PC-9 (cell line): ENCODE data around the gene HOXB3. TPM values are rescaled to one million over a fixed set of nuclear protein-coding genes. Genes with fewer than 3 reads are reported as not detected.

Experiments used
- BruUV-seq: library from RNA; stranded (reverse); fragments of 400-500 nt; replicated peaks from 2 replicates; lab custom pipeline; 2021; lab: Mats Ljungman, UMichigan
- CTCF ChIA-PET: fragments of 300-600 bp; sonication (Branson Sonifier 250); formaldehyde crosslinking; loops from one replicate; lab custom pipeline; 2022; ENCODE audit warnings: antibody characterized with exemption; lab: Charles Lee
- POLR2A ChIA-PET: fragments of 300-600 bp; sonication (Branson Sonifier 250); formaldehyde crosslinking; loops from one replicate; lab custom pipeline; 2022; ENCODE audit warnings: antibody characterized with exemption; ENCODE audit not compliant: unreplicated experiment; lab: Charles Lee
- DNase-seq, 2 experiments: peaks; one replicate each; pipeline versions ENCODE4 v3.0.0 to v3.0.0-alpha.2; 2015 to 2022; ENCODE audit warnings: mixed read lengths in 1 of 2
- H2AFZ ChIP-seq: fragments of 200-600 bp; sonication (generic); 2 replicates; pipeline ENCODE4 v1.8.1; 2017; ENCODE audit warnings: antibody characterized with exemption
- H3F3A ChIP-seq: fragments of 200-600 bp; sonication (generic); 2 replicates; pipeline ENCODE4 v1.8.1; 2017; ENCODE audit warnings: antibody characterized with exemption, mild to moderate bottlenecking, low read depth; ENCODE audit not compliant: insufficient read depth
- H3K27ac ChIP-seq: fragments of 200-600 bp; sonication (generic); 2 replicates; pipeline ENCODE4 v1.6.1; 2016; ENCODE audit warnings: mixed run types
- H3K27me3 ChIP-seq: fragments of 200-600 bp; sonication (generic); 2 replicates; pipeline ENCODE4 v1.6.1; 2016; ENCODE audit warnings: low read depth, mixed run types; ENCODE audit not compliant: insufficient read depth
- H3K36me3 ChIP-seq: fragments of 200-600 bp; sonication (generic); 2 replicates; pipeline ENCODE4 v1.6.1; 2016; ENCODE audit warnings: low read depth, mixed run types
- H3K4me1 ChIP-seq: fragments of 200-600 bp; sonication (generic); replicated peaks from 2 replicates; pipeline ENCODE4 v1.6.1; 2016; ENCODE audit warnings: mixed run types; ENCODE audit not compliant: insufficient read depth
- H3K4me2 ChIP-seq: fragments of 200-600 bp; sonication (generic); 2 replicates; pipeline ENCODE4 v1.6.1; 2017; ENCODE audit warnings: mixed run types
- H3K4me3 ChIP-seq: fragments of 200-600 bp; sonication (generic); 2 replicates; pipeline ENCODE4 v1.6.1; 2016; ENCODE audit warnings: mixed run types
- H3K79me2 ChIP-seq: fragments of 200-600 bp; sonication (generic); 2 replicates; pipeline ENCODE4 v1.6.1; 2017; ENCODE audit warnings: low read depth, mixed run types
- H3K9me2 ChIP-seq: fragments of 200-600 bp; sonication (generic); 2 replicates; pipeline ENCODE4 v1.8.1; 2017; ENCODE audit warnings: mild to moderate bottlenecking; ENCODE audit not compliant: insufficient read depth
- H3K9me3 ChIP-seq: fragments of 200-600 bp; sonication (generic); 2 replicates; pipeline ENCODE4 v1.8.1; 2016; ENCODE audit warnings: low read depth; ENCODE audit not compliant: insufficient read depth
- H4K20me1 ChIP-seq: fragments of 200-600 bp; sonication (generic); 2 replicates; pipeline ENCODE4 v1.8.1; 2017; ENCODE audit not compliant: insufficient read depth
- EZH2 ChIP-seq: fragments of 200-600 bp; sonication (generic); IDR thresholded peaks from 2 replicates; pipeline ENCODE4 v1.8.0; 2017; ENCODE audit warnings: antibody characterized with exemption, low read depth
- intact Hi-C: fragments of 100-400 bp; cut with micrococcal nuclease; formaldehyde crosslinking; loops from one replicate; pipeline ENCODE4 v1.10.0; 2022; ENCODE audit not compliant: unreplicated experiment
- total RNA-seq: library from RNA; stranded (reverse); gene quantifications from 2 replicates; pipeline ENCODE4 v1.2.3, GENCODE V29; 2021
- TF ChIP-seq, protein P1 (sequence below): fragments of 200-600 bp; sonication (generic); conservative IDR thresholded peaks from 2 replicates; pipeline ENCODE4 v1.6.1; 2017; ENCODE audit warnings: mixed run types, antibody characterized with exemption, mild to moderate bottlenecking, moderate library complexity

The HOXB3 gene
- total RNA-seq, 1 experiment from 2014 or later: 19.1 TPM

DNA sequence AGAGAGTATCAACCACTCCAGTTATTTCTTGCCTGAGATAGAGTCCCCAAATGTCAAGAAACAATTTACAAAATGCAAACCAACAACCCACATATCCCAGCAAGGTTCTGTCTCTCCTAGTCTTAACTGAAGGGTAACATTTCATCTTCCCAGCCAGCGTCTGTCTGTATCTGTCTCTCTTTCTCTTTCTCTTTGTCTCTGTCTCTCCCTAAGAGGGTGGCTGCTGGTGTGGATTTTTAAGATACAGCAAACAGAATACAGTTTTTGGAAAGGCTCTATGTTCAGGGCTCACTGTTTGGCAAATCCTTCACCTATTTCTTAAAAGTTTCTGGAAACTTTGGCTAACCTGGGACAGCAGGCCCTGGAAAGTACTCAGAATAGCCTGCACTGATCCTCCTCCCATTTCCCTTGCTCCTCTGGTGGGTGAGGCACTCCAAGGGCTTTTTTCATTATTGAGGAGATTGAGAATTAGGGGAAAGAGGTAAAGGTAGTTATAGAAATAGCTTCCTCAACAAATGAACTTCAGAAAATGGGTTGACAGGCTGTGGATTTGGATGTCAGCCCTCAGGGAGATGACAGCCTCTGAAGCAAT lies 18.1 kb downstream of the HOXB3 start:
- Histone ChIP-seq H3K27ac (no peak overlapping the region), H2AFZ (no peak overlapping the region), H3K9me2 (no peaks in the 10 kb centered on the region), H4K20me1 (no peaks in the 10 kb centered on the region), H3K4me2 (no peak overlapping the region), H3F3A (no peaks in the 10 kb centered on the region), H3K27me3 (no peaks in the 10 kb centered on the region), H3K4me1 (0 out of 2 replicates have a peak, but pooled peaks cover 6% of the 10 kb centered on the region), H3K4me3 (no peak overlapping the region), H3K9me3 (no peaks in the 10 kb centered on the region), H3K79me2 (no peaks in the 10 kb centered on the region), H3K36me3 (no peaks in the 10 kb centered on the region)
- CTCF ChIA-PET: interaction anchor here (0.6 kb wide), 1 partner anchor 362 kb away, joined by 6 read pairs; no protein-coding TSS in a partner anchor
- no TSS peak for BruUV-seq
- DNase-seq: no peak
- intact Hi-C loops: no loop called here
- POLR2A ChIA-PET: no interaction called here
- TF ChIP-seq EZH2: no peak
- TF ChIP-seq, protein P1, sequence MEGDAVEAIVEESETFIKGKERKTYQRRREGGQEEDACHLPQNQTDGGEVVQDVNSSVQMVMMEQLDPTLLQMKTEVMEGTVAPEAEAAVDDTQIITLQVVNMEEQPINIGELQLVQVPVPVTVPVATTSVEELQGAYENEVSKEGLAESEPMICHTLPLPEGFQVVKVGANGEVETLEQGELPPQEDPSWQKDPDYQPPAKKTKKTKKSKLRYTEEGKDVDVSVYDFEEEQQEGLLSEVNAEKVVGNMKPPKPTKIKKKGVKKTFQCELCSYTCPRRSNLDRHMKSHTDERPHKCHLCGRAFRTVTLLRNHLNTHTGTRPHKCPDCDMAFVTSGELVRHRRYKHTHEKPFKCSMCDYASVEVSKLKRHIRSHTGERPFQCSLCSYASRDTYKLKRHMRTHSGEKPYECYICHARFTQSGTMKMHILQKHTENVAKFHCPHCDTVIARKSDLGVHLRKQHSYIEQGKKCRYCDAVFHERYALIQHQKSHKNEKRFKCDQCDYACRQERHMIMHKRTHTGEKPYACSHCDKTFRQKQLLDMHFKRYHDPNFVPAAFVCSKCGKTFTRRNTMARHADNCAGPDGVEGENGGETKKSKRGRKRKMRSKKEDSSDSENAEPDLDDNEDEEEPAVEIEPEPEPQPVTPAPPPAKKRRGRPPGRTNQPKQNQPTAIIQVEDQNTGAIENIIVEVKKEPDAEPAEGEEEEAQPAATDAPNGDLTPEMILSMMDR: no peak

DNA sequence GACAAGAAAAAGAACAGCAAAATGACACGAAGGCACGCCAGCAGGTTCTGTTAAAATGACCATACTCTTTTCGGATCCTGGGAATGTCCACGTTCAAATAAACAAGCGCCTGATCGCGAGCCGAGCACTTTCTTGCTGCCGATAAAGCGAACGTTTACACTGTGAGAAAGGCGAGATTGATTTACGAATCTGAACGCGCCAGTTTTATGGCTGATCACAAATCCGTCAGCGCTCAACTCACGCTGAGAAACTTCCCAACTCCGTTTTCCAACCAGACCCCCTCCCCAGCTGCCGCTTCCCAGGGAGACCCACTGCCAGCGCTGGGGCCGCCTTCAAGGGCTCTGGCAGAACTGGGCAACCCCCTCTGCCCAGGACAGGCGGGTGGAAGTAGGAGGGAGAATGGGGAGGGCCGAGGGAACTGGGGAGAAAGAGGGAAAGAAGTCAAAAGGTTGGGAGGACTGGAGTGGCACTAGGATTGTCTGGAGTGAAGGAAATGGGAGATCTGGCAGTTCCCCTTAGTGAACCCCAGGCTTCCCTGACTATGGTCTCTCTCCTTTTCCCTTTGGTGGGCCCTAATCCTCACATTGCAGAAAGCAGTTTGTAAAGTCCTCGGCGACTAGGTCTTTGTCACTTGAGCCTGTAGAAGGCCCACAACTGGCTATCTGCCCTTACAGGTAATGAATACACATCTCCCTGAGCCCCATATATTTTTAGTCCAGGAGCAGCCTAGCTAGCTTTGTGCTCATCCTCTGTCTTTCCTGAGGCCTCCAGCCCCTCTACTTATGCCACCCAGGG lies 18.8 kb downstream of the HOXB3 start:
- Histone ChIP-seq H3F3A (no peaks in the 10 kb centered on the region), H3K4me1 (0 out of 2 replicates have a peak, but pooled peaks cover 6% of the 10 kb centered on the region), H4K20me1 (no peaks in the 10 kb centered on the region), H3K27ac (no peak overlapping the region), H3K27me3 (no peaks in the 10 kb centered on the region), H3K4me2 (no peak overlapping the region), H2AFZ (no peak overlapping the region), H3K9me3 (no peaks in the 10 kb centered on the region), H3K79me2 (no peaks in the 10 kb centered on the region), H3K4me3 (no peak overlapping the region), H3K9me2 (no peaks in the 10 kb centered on the region), H3K36me3 (no peaks in the 10 kb centered on the region)
- DNase-seq: no peak
- POLR2A ChIA-PET: no interaction called here
- no TSS peak for BruUV-seq
- intact Hi-C loops: no loop called here
- CTCF ChIA-PET: no interaction called here
- no peak for TF ChIP-seq EZH2
- TF ChIP-seq, protein P1: no peak

DNA sequence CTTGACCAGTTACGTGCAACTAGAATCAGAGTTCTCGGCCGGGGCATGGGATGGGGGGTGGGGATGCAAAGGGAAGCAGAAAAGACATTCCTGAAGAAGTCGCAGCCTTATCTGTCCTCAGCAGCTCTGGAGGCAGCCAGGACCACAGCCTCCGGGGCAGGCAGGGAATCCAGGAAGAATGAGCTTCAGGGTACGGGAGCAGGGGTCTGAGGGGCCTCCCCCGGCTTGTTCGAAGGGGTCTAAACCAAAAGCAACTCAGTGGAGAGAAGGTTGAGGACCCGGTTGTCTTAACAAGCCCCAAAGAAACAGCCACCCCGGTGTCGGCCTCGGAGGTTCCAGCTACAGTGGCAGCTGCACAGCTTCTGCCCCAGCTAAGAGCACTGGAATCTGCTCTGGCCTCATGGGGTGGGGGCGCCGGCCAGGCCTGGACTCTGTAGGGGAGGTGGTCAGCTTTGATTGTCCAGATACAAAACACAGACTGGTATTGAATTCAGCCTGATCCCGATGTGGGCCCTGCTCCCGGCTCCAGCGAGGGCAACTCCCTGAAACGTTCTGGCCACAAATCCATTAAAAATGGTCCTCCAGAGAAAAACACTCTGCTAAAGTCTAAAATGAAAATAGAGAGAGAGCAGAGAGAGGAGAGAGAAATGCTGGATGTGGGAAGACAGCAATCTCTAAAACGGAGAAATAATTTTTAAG lies 19.6 kb downstream of the HOXB3 start:
- no peak for DNase-seq

More for the DNA sequence above, 19.6 kb downstream of the HOXB3 start:
- no peak for TF ChIP-seq EZH2
- TF ChIP-seq, protein P1: no peak
- CTCF ChIA-PET: interaction anchor here (0.6 kb wide), 2 partner anchors 48 to 228 kb away, joined by 4 to 7 read pairs; no protein-coding TSS in a partner anchor
- H3K36me3 ChIP-seq: no peaks in the 10 kb centered on the region
- H3K4me2 ChIP-seq: no peak overlapping the region
- no peak overlapping the region for H3K27ac ChIP-seq
- POLR2A ChIA-PET: no interaction called here
- H3K79me2 ChIP-seq: no peaks in the 10 kb centered on the region
- no TSS peak for BruUV-seq
- no peaks in the 10 kb centered on the region for H3K27me3 ChIP-seq
- H3K9me2 ChIP-seq: no peaks in the 10 kb centered on the region
- no peak overlapping the region for H3K4me3 ChIP-seq
- no peak overlapping the region for H2AFZ ChIP-seq
- intact Hi-C loops: no loop called here
- H3K4me1 ChIP-seq: 0 out of 2 replicates have a peak, but pooled peaks cover 6% of the 10 kb centered on the region
- no peaks in the 10 kb centered on the region for H3K9me3 ChIP-seq
- H4K20me1 ChIP-seq: no peaks in the 10 kb centered on the region
- H3F3A ChIP-seq: no peaks in the 10 kb centered on the region
